GM12864 (cell line): ENCODE measurements around the gene KCNAB2.
"Not testable (repeated sequence)": the region's sequence is repeated elsewhere in the genome, so short reads cannot be mapped to it uniquely, and the experiment has no call there.

ENCODE experiments used
- DNase-seq: peaks from one replicate; pipeline ENCODE4 v3.0.0-alpha.2; 2011; ENCODE audit warnings: low read depth
- H3K4me3 ChIP-seq: 2 replicates; pipeline ENCODE4 v1.5.1; 2011; ENCODE audit warnings: mild to moderate bottlenecking, low read depth, low read length, control low read depth
- TF ChIP-seq, protein P1 (sequence below): IDR thresholded peaks from 2 replicates; pipeline ENCODE4 v1.5.1; 2011; ENCODE audit warnings: low read depth, mild to moderate bottlenecking, moderate library complexity, low read length, control low read depth, inconsistent platforms; ENCODE audit errors: missing control alignments

Gene KCNAB2

DNA sequence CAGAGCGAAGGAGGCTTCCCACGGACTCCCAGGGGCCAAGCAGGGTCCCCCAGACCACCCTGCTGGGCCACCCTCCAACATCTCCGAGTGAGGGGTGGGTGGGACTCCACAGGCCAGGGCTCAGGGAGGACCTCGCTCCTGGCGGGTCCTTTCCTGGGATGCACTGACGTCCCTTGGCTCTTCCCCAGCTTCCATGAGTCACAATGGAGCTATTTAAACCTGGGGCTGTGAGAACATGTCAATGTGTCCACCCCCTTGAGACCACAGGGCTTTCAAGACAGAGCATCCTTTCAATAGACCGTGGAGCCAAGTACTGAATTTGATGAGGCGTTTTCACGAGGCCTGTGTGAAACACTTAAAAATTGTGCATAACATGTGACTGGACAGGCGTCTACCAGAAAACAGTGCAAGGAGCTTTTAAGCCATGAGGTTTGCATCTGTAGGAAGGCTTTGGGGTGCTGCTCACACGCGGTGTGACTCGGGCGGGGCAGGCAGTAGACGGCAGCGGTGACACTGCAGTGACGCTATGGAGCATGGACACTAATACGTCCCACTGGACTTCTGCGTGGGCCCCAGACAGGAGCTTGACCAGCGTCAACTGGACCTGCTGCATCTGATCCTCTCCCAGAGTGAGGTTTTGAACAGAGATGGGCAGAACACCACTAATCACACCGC lies 29.4 kb upstream of the KCNAB2 start:
- DNase-seq, result no peak
- TF ChIP-seq, protein P1, sequence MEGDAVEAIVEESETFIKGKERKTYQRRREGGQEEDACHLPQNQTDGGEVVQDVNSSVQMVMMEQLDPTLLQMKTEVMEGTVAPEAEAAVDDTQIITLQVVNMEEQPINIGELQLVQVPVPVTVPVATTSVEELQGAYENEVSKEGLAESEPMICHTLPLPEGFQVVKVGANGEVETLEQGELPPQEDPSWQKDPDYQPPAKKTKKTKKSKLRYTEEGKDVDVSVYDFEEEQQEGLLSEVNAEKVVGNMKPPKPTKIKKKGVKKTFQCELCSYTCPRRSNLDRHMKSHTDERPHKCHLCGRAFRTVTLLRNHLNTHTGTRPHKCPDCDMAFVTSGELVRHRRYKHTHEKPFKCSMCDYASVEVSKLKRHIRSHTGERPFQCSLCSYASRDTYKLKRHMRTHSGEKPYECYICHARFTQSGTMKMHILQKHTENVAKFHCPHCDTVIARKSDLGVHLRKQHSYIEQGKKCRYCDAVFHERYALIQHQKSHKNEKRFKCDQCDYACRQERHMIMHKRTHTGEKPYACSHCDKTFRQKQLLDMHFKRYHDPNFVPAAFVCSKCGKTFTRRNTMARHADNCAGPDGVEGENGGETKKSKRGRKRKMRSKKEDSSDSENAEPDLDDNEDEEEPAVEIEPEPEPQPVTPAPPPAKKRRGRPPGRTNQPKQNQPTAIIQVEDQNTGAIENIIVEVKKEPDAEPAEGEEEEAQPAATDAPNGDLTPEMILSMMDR, result no peak
- H3K4me3 ChIP-seq, result no peak overlapping the region

DNA sequence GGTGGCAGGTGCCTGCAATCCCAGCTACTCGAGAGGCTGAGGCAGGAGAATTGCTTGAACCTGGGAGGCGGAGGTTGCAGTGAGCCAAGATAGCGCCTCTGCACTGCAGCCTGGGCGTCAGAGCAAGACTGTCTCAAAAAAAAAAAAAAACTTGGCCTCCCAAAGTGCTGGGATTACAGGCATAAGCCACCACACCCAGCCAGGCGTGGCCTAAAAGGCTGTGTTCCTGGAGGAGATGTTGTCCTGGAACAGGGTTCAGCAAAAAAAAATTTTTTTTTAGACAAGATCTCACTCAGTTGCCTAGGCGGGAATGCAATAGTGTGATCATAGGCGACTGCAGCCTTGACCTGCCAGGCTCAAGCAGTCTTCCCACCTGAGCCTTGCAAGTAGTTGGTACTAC lies 28.0 kb upstream of the KCNAB2 start:
- not testable (repeated sequence) for H3K4me3 ChIP-seq, DNase-seq

DNA sequence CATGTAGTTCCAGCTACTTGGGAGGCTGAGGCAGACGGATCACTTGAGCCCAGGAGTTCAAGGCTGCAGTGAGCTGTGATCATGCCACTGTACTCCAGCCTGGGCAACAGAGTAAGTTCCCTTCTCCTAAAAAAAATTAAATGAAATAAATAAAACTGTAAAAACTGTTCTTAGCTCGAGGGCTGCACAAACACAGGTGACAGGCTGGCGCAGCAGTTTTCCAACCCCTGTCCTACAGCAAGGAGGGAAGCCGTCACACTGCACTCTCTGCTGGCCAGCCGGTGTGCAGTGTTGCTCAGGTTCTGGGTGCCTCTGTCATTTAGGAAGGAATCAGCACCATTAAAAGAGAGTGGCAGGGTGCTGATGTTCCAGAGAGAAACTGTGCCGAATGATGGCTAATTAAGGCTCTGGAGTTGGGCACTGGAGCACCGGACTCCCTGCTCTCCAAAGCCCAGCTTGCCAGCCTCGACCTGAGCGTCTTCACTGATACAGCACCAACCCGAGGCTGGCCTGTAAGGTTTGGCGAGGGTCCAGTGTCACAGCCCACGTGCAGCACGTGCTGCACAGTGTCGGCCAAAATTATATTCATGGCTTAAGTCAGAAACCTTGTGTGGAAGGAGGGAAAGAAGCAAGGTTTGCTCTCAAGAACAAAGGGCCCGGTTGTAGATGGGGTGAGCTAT lies 26.4 kb upstream of the KCNAB2 start:
- no peak for DNase-seq
- H3K4me3 ChIP-seq, result no peak overlapping the region
- TF ChIP-seq, protein P1, result no peak

DNA sequence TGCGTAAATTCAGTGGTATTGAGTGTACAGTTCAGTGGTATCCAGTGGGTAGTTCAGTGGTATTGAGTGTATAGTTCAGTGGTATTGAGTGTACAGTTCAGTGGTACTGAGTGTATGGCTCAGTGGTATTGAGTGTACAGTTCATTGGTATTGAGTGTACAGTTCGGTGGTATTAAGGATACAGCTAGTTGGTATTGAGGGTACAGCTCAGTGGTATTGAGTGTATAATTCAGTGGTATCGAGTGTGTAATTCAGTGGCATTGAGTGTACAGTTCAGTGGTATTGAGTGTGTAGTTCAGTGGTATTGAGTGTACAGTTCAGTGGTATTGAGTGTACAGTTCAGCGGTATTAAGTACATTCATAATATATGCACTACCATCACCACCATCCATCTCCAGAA lies 23.5 kb upstream of the KCNAB2 start:
- TF ChIP-seq, protein P1, result no peak

DNA sequence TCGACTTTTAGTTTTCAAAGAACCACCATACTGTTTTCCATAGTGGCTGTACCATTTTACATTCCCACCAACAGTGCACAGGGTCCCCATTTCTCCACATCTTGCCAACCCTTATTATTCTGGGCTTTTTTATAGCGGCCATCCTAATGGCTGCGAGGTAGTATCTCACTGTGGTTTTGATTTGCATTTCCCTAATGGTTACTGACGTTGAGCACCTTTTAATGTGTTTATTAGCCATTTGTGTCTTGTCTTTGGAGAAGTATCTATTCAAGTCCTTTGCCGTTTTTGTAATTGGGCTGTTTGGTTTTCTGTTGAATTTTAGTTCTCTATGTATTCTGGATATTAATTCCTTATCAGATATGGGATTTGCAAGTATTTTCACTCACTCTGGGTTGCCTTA lies 22.3 kb upstream of the KCNAB2 start:
- TF ChIP-seq, protein P1, result no peak
- no peak overlapping the region for H3K4me3 ChIP-seq
- no peak for DNase-seq

More for the DNA sequence above, 23.5 kb upstream of the KCNAB2 start:
- DNase-seq, result no peak
- no peak overlapping the region for H3K4me3 ChIP-seq

DNA sequence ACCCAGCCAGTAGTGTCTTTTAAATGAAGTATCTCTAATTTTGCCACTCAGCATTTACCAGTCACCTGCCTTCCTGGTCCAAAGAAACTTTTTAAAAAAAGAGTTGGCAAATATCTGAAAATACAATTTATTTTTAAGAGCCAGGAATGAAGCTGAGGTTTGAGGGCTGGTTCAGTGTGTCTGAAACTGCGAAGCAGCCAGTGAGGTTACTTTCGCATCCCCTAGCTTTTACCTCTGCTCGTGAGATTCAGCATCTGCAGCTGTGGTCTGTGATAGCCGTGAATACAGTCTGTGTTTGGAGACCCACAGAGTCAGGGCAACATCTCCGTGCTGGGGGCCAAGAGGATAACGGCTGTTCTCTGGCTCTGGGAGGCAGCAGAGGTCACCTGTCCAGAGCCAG lies 21.3 kb upstream of the KCNAB2 start:
- DNase-seq, result peak; percentile 29
- H3K4me3 ChIP-seq, result no peak overlapping the region
- TF ChIP-seq, protein P1, result no peak

DNA sequence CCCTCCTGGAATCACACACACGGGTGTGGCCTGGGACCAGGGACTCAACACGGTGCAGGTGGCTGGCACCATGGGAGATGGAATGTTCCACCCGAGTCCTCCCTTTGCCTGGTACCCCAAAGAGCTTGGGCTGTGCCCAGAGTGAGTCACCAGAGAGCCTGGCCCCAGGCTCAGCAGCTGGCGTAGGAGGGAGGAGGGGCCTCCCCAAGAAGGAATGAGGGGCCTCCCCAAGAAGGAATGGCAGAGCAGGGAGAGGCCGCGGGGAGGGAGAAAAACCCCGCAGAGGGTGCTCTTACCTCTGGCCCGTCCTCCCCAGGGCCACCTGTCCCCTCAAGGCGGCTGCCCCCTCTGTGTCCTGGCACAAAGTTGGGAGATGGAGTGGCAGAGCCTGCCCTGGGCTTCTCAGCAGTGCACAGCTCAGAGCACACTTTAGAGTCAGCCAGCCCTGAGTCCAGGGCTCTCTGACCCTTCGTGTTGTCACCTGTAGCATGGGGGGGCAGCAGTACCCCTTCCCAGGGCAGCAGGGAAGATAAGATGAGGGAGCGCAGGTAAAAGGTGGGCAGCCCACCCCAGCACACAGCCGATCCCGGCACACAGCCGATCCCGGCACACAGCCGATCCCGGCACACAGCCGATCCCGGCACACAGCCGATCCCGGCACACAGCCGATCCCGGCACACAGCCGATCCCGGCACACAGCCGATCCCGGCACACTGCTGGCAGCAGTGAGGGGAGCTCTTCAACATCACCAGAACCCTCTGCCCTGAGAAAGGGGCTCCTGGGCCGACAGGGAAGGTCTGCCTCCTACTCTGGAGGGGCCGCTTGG lies 20.2 kb upstream of the KCNAB2 start:
- peak overlapping the region; percentile 78 for H3K4me3 ChIP-seq
- TF ChIP-seq, protein P1, result no peak
- DNase-seq, result no peak
